Mucosa of descending colon (tissue), 3 donors: ENCODE measurements around the gene INTS12. TPM values are rescaled to one million over a fixed set of nuclear protein-coding genes. Genes with fewer than 3 reads are reported as not detected.

Source experiments
- ATAC-seq: fragments of 200-7000 bp; cut with Tn5 transposase; one replicate; pipeline ENCODE4 v1.9.1; 2020; ENCODE audit warnings: mild to moderate bottlenecking, moderate library complexity
- DNase-seq, 3 donors: peaks; one replicate each; pipeline ENCODE4 v3.0.0-alpha.2; 2020
- H3K36me3 ChIP-seq: fragments of 200-600 bp; one replicate; pipeline ENCODE4 v1.8.0; 2021; ENCODE audit warnings: low read depth, mild to moderate bottlenecking
- H3K4me1 ChIP-seq: fragments of 200-600 bp; one replicate; pipeline ENCODE4 v1.8.0; 2021; ENCODE audit warnings: low read depth, mild to moderate bottlenecking
- H3K4me3 ChIP-seq: fragments of 200-600 bp; one replicate; pipeline ENCODE4 v1.8.0; 2021; ENCODE audit warnings: mild to moderate bottlenecking
- H3K9me3 ChIP-seq: fragments of 200-600 bp; one replicate; pipeline ENCODE4 v1.8.0; 2021; ENCODE audit warnings: mild to moderate bottlenecking
- CTCF ChIP-seq: fragments of 200-600 bp; IDR thresholded peaks from one replicate; pipeline ENCODE4 v1.8.0; 2022; ENCODE audit warnings: antibody characterized with exemption, mild to moderate bottlenecking
- intact Hi-C, 2 donors: fragments of 100-400 bp; cut with DNase I in 1 of 2; cut with micrococcal nuclease in 1 of 2; formaldehyde crosslinking; loops; one replicate each; pipeline versions ENCODE4 v1.11.0 to v1.11.1; 2022; cut with DNase I, micrococcal nuclease
- long read RNA-seq, 2 donors: library from polyadenylated mRNA; unstranded; transcript quantifications; one replicate each; pipeline ENCODE4 v2.0.0, GENCODE V29; 2019 to 2021
- total RNA-seq, 3 donors: library from RNA; stranded (reverse); fragmentation: NEBNext Ultra II Directional in 2 of 3; extraction: Animal tissue kit (Norgen Biotek cat#: 25700) in 2 of 3; gene quantifications; one replicate each; pipeline versions ENCODE4 v1.2.1 to v1.2.4, GENCODE V29; 2021 to 2023
- donor health status: DM: no; HTN: no; CAD: no; lungs with moderate emphysema.
- donor health status: DM: no; HTN: no; CAD: no.
- donor health status: DM: no; HTN: yes; CAD: no.

INTS12 gene
- total RNA-seq, result 10 to 100 TPM; 15.9 to 18.7 (median 17.1) TPM
- long read RNA-seq, donor 1, partial matches to known transcripts, result 2 of 13 reads
- long read RNA-seq, donor 1, other reads (novel, unspliced or antisense), result 4 of 13 reads
- long read RNA-seq, donor 2, partial matches to known transcripts, result 1 of 8 reads
- long read RNA-seq, donor 2, other reads (novel, unspliced or antisense), result 2 of 8 reads

DNA sequence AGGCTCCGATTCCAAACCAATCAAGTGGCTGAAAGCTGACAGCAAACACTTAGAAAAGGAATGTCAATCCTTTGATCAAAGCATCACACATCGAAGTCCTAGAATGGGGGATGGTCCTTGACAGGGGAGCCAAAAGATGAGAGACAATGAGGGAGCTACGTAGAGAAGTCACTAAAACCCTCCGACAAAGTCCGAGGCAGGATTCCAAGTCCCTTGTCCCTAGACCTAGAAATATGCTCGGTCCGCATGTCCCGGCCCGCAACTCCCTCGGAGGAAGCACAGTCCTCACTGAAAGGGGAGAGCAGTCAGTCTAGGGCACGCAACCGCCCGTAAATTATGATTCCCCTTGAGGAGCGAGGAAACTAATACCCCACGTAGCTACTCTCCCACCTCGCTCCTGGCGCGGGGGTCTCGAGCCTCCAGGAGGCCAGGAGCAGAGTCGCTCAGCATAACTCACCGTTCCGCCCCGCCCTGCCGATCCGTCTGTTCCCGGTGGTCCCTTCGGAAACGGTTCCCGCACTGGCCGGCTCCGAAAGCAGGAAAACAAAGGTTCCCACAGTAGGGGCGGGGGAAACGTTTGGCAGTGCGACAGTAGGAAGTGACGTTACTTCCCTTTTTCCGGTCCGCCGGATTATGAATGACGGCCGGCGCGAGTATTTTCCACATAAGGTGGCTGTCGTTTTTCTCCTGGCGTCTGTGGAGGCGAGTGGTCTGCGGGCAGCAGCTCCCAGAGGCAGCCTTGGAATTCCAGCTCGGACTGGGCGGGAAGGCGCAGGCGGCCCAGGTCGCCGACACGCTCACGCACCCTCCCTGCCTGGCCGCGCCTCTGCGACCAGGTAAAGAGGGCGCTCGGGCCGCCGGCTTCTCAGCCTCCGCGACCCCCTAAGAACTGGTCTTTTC lies at the start of gene INTS12, which contains the start of gene GSTCD:
Gene INTS12, minus strand, starts transcription at position 509 of the 900 bp plus-strand sequence. CDS start 8,684 bp downstream, outside the sequence.
Gene GSTCD, plus strand, starts transcription at position 604 of the 900 bp plus-strand sequence. CDS start 8,830 bp downstream, outside the sequence.
- TF ChIP-seq CTCF, result no peak
- intact Hi-C loops, result no loop called here
- H3K4me1 ChIP-seq, result peaks cover 9% of the 10 kb centered on the region
- peak; percentile 100 for ATAC-seq
- no peaks in the 10 kb centered on the region for H3K9me3 ChIP-seq
- no peaks in the 10 kb centered on the region for H3K36me3 ChIP-seq
- peak within 1 kb of the TSS; percentile 83 for H3K4me3 ChIP-seq
- peak; percentile 93 to 96 (median 95) for DNase-seq

DNA sequence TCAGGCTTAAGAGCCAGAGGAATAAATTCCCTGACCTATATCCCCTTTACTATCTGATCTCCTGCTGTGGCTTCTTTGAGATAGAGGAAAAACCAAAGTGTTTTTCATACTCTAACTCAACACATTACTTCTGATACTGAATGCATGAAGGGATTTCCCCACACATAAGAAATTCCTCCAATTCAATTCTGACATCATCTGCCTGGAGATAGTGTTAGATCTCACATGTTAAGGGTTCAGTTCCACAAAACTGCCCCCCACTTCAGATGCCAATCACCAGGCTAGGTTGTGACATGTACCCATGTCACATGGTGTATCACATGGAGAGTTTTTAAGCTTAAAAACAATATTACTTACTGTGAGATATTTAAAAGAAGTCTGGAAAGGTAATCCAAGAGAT lies 46.9 kb upstream of the INTS12 start:
- intact Hi-C loops, result no loop called here
- Histone ChIP-seq H3K4me1 (no peaks in the 10 kb centered on the region), H3K4me3 (no peak overlapping the region), H3K36me3 (no peaks in the 10 kb centered on the region), H3K9me3 (no peaks in the 10 kb centered on the region)
- no peak for ATAC-seq
- DNase-seq, result no peak
- no peak for TF ChIP-seq CTCF

- H3K4me3 ChIP-seq, result no peak overlapping the region
- DNase-seq (no peak), ATAC-seq (no peak)
- H3K4me1 ChIP-seq, result no peaks in the 10 kb centered on the region
- intact Hi-C loops, result no loop called here
- H3K36me3 ChIP-seq, result no peaks in the 10 kb centered on the region
- H3K9me3 ChIP-seq, result no peaks in the 10 kb centered on the region
- TF ChIP-seq CTCF, result no peak
Measured at GRCh38 chr4:105753361-105753760, 44.9 kb upstream of the INTS12 start.

DNA sequence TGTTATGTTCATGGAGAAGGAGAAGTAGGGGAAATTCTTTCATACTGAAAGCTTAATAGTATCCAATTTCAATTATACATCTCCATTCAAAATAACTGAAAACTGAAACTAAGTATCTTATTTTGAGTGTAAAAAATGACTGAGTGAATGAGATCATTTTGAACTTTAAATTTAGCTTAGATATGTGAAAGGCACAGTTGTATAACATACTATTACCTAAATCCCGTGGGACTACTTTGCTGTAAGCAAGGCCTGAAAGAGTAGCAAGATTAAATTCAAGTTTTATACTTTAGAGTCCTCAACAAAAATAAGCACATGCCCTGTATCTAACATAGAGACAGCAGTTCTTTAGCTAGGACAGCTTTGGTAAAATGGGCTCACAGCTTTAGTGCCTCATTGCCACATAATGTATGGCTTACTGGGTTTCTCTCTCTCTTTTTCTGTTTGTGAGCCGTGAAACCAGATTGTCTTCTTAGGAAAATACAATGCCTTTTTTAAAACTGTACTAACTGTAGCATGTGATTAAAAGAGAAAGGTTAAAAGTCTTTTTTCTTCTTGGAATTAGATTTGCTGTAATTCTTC lies 43.3 kb upstream of the INTS12 start:
- intact Hi-C loops, result no loop called here
- DNase-seq (no peak), ATAC-seq (no peak)
- H3K36me3 ChIP-seq, result no peaks in the 10 kb centered on the region
- no peak overlapping the region for H3K4me3 ChIP-seq
- H3K4me1 ChIP-seq, result no peaks in the 10 kb centered on the region
- no peaks in the 10 kb centered on the region for H3K9me3 ChIP-seq
- TF ChIP-seq CTCF, result no peak

GRCh38 chr4:105748222-105748621 lies 39.7 kb upstream of the INTS12 start:
- ATAC-seq (no peak), DNase-seq (no peak)
- H3K4me1 ChIP-seq, result no peaks in the 10 kb centered on the region
- no peak for TF ChIP-seq CTCF
- no peak overlapping the region for H3K4me3 ChIP-seq
- H3K9me3 ChIP-seq, result no peaks in the 10 kb centered on the region
- intact Hi-C loops, result no loop called here
- no peaks in the 10 kb centered on the region for H3K36me3 ChIP-seq
